HFF-Myc (cell line): ENCODE results near the gene KLHL30.

Experiments
- DNase-seq: peaks from one replicate; pipeline ENCODE4 v3.0.0-alpha.2; 2011; ENCODE audit warnings: low read depth; ENCODE audit errors: extremely low read depth
- H3K4me3 ChIP-seq: replicated peaks from 2 replicates; pipeline ENCODE4 v1.5.1; 2011; ENCODE audit warnings: low read depth, mild to moderate bottlenecking, control low read depth, low read length
- CTCF ChIP-seq: IDR thresholded peaks from 2 replicates; pipeline ENCODE4 v1.5.1; 2012; ENCODE audit warnings: mild to moderate bottlenecking, low read depth, low read length, control low read depth; ENCODE audit errors: missing control alignments

KLHL30 gene

GRCh38 chr2:238182362-238182761, 43.9 kb downstream of the KLHL30 start:
- H3K4me3 ChIP-seq, result no peak overlapping the region
- no peak for TF ChIP-seq CTCF
- no peak for DNase-seq

GRCh38 chr2:238183821-238184220, 45.4 kb downstream of the KLHL30 start:
- DNase-seq, result no peak
- no peak for TF ChIP-seq CTCF
- H3K4me3 ChIP-seq, result no peak overlapping the region

GRCh38 chr2:238187618-238188548, 49.4 kb downstream of the KLHL30 start:
- no peak for DNase-seq
- no peak overlapping the region for H3K4me3 ChIP-seq
- no peak for TF ChIP-seq CTCF

GRCh38 chr2:238190445-238190844, 52.0 kb downstream of the KLHL30 start:
- TF ChIP-seq CTCF, result no peak
- DNase-seq, result no peak
- H3K4me3 ChIP-seq, result no peak overlapping the region
